GM18873 (cell line): Measurements from ENCODE around the gene UAP1.
"Not testable (repeated sequence)": the region's sequence is repeated elsewhere in the genome, so short reads cannot be mapped to it uniquely, and the experiment has no call there.

Experiments used
- ATAC-seq: cut with Tn5 transposase; IDR thresholded peaks from one replicate; pipeline ENCODE4 v1.9.1; 2021; ENCODE audit warnings: mild to moderate bottlenecking, moderate library complexity, moderate number of reproducible peaks; ENCODE audit not compliant: unreplicated experiment, low FRiP score

The UAP1 gene

GRCh38 chr1:162564762-162565218, 3.3 kb downstream of the UAP1 start:
- ATAC-seq, result no peak

- ATAC-seq, result no peak
These were observed 3.9 kb downstream of the UAP1 start for GRCh38 chr1:162565460-162565859.

- no peak for ATAC-seq
These were observed 5.3 kb downstream of the UAP1 start for GRCh38 chr1:162566870-162567269.

- ATAC-seq, result no peak
These were observed 7.3 kb downstream of the UAP1 start for GRCh38 chr1:162568802-162569201.

GRCh38 chr1:162570718-162571117, 9.2 kb downstream of the UAP1 start:
- no peak for ATAC-seq

GRCh38 chr1:162571121-162571520, 9.6 kb downstream of the UAP1 start:
- not testable (repeated sequence) for ATAC-seq

- ATAC-seq, result no peak
These were observed 10.2 kb downstream of the UAP1 start for GRCh38 chr1:162571696-162572095.

GRCh38 chr1:162573136-162573535, 11.6 kb downstream of the UAP1 start:
- no peak for ATAC-seq

GRCh38 chr1:162578071-162578700, 16.7 kb downstream of the UAP1 start:
- no peak for ATAC-seq

- no peak for ATAC-seq
These were observed 17.4 kb downstream of the UAP1 start for GRCh38 chr1:162578936-162579335.

GRCh38 chr1:162580308-162580707, 18.8 kb downstream of the UAP1 start:
- ATAC-seq, result no peak

GRCh38 chr1:162582901-162583300, 21.4 kb downstream of the UAP1 start:
- not testable (repeated sequence) for ATAC-seq

GRCh38 chr1:162585101-162585500, 23.6 kb downstream of the UAP1 start:
- not testable (repeated sequence) for ATAC-seq

- no peak for ATAC-seq
These were observed 25.8 kb downstream of the UAP1 start for GRCh38 chr1:162587347-162587746.

GRCh38 chr1:162587761-162588260, 26.3 kb downstream of the UAP1 start:
- ATAC-seq, result no peak

GRCh38 chr1:162590101-162590500, 28.6 kb downstream of the UAP1 start:
- no peak for ATAC-seq

GRCh38 chr1:162590686-162591085, 29.2 kb downstream of the UAP1 start:
- no peak for ATAC-seq

GRCh38 chr1:162596514-162597170, 35.1 kb downstream of the UAP1 start:
- ATAC-seq, result no peak

GRCh38 chr1:162599451-162599850, 37.9 kb downstream of the UAP1 start:
- no peak for ATAC-seq

GRCh38 chr1:162603117-162603516, 41.6 kb downstream of the UAP1 start:
- ATAC-seq, result not testable (repeated sequence)

GRCh38 chr1:162605225-162605927, 43.9 kb downstream of the UAP1 start:
- no peak for ATAC-seq
